Measurements from ENCODE around the gene PCDH9. TPM values are rescaled to one million over a fixed set of nuclear protein-coding genes. Genes with fewer than 3 reads are reported as not detected.

PCDH9 gene
- total RNA-seq, 1 donor from 2014 or later: 1.9 TPM

DNA sequence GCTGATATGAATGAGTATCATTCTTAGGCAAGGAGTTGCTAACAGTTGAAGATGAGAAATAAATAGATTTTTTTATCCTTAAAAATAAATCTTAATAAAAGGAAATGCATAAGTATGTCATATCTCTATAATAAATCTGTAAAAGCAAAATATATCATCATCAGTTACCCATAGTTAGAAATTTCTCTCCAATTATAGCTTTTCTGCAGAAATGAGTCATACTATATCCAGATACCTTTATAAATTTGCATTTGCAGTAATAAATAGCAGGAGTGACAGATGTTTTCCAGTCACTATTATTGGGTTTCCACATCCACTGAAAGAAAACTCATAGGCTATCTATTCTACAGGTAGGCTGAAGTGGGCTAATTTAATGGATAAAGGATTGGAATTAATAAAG lies 829.8 kb downstream of the PCDH9 start:
- TF ChIP-seq CTCF (IDR thresholded peaks at IDR 0.05; ENCODE audit: unreplicated experiment): no peak
- Mint-ChIP-seq H3K9me3 (ENCODE audit: unreplicated experiment) (no peaks in the 10 kb centered on the region), H3K4me3 (ENCODE audit: unreplicated experiment) (no peak overlapping the region), H3K27ac (ENCODE audit: unreplicated experiment) (no peak overlapping the region), H3K27me3 (ENCODE audit: unreplicated experiment) (no peaks in the 10 kb centered on the region), H3K36me3 (ENCODE audit: low read depth, unreplicated experiment) (no peaks in the 10 kb centered on the region), H3K4me1 (ENCODE audit: unreplicated experiment) (no peaks in the 10 kb centered on the region)
- DNase-seq (ENCODE audit: low spot score): no peak

GRCh38 chr13:66399873-66400272 lies 830.3 kb downstream of the PCDH9 start:
- Mint-ChIP-seq H3K27me3 (ENCODE audit: unreplicated experiment) (no peaks in the 10 kb centered on the region), H3K27ac (ENCODE audit: unreplicated experiment) (no peak overlapping the region), H3K9me3 (ENCODE audit: unreplicated experiment) (no peaks in the 10 kb centered on the region), H3K36me3 (ENCODE audit: low read depth, unreplicated experiment) (no peaks in the 10 kb centered on the region), H3K4me3 (ENCODE audit: unreplicated experiment) (no peak overlapping the region), H3K4me1 (ENCODE audit: unreplicated experiment) (no peaks in the 10 kb centered on the region)
- no peak for DNase-seq (ENCODE audit: low spot score)
- no peak for TF ChIP-seq CTCF (IDR thresholded peaks at IDR 0.05; ENCODE audit: unreplicated experiment)

GRCh38 chr13:66397133-66397532 lies 833.0 kb downstream of the PCDH9 start:
- H3K4me3 Mint-ChIP-seq (ENCODE audit: unreplicated experiment): no peak overlapping the region
- H3K27me3 Mint-ChIP-seq (ENCODE audit: unreplicated experiment): no peaks in the 10 kb centered on the region
- no peaks in the 10 kb centered on the region for H3K4me1 Mint-ChIP-seq (ENCODE audit: unreplicated experiment)

GRCh38 chr13:66391322-66391721 lies 838.8 kb downstream of the PCDH9 start:
- no peaks in the 10 kb centered on the region for H3K9me3 Mint-ChIP-seq (ENCODE audit: unreplicated experiment)
- DNase-seq (ENCODE audit: low spot score): no peak
- H3K4me3 Mint-ChIP-seq (ENCODE audit: unreplicated experiment): no peak overlapping the region
- H3K4me1 Mint-ChIP-seq (ENCODE audit: unreplicated experiment): no peaks in the 10 kb centered on the region
- H3K36me3 Mint-ChIP-seq (ENCODE audit: low read depth, unreplicated experiment): no peaks in the 10 kb centered on the region
- H3K27ac Mint-ChIP-seq (ENCODE audit: unreplicated experiment): no peak overlapping the region
- no peak for TF ChIP-seq CTCF (IDR thresholded peaks at IDR 0.05; ENCODE audit: unreplicated experiment)
- H3K27me3 Mint-ChIP-seq (ENCODE audit: unreplicated experiment): no peaks in the 10 kb centered on the region

More at GRCh38 chr13:66397133-66397532, 833.0 kb downstream of the PCDH9 start:
- no peaks in the 10 kb centered on the region for H3K9me3 Mint-ChIP-seq (ENCODE audit: unreplicated experiment)
- H3K27ac Mint-ChIP-seq (ENCODE audit: unreplicated experiment): no peak overlapping the region
- H3K36me3 Mint-ChIP-seq (ENCODE audit: low read depth, unreplicated experiment): no peaks in the 10 kb centered on the region
- no peak for TF ChIP-seq CTCF (IDR thresholded peaks at IDR 0.05; ENCODE audit: unreplicated experiment)
- no peak for DNase-seq (ENCODE audit: low spot score)

GRCh38 chr13:66378894-66379293 lies 851.2 kb downstream of the PCDH9 start:
- H3K27me3 Mint-ChIP-seq (ENCODE audit: unreplicated experiment): no peaks in the 10 kb centered on the region

More at GRCh38 chr13:66378894-66379293, 851.2 kb downstream of the PCDH9 start:
- H3K27ac Mint-ChIP-seq (ENCODE audit: unreplicated experiment): no peak overlapping the region
- no peak overlapping the region for H3K4me3 Mint-ChIP-seq (ENCODE audit: unreplicated experiment)
- no peaks in the 10 kb centered on the region for H3K36me3 Mint-ChIP-seq (ENCODE audit: low read depth, unreplicated experiment)
- H3K4me1 Mint-ChIP-seq (ENCODE audit: unreplicated experiment): no peaks in the 10 kb centered on the region
- no peak for DNase-seq (ENCODE audit: low spot score)
- TF ChIP-seq CTCF (IDR thresholded peaks at IDR 0.05; ENCODE audit: unreplicated experiment): no peak
- H3K9me3 Mint-ChIP-seq (ENCODE audit: unreplicated experiment): no peaks in the 10 kb centered on the region

Measured in endothelial cell (in vitro differentiated cells).